ENCODE results near the gene AURKB. TPM values are rescaled to one million over a fixed set of nuclear protein-coding genes. Genes with fewer than 3 reads are reported as not detected.

AURKB gene
- total RNA-seq, 4 donors from 2014 or later = 3.2 to 12.9 (median 8.6) TPM

- 82 to 87% methylated on average over 5 of the region's 5 CpGs for WGBS, 2 donors
- DNase-seq (ENCODE audit: low spot score in 2 of 2) = no peak
- intact Hi-C loops (cut with DNase I; ENCODE audit: low total_unique reads) = no loop called here
- no peak overlapping the region for H3K4me3 ChIP-seq (ENCODE audit: low read depth, poor library complexity, severe bottlenecking)
- TF ChIP-seq POLR2A (IDR thresholded peaks at IDR 0.05) (no peak), CTCF (IDR thresholded peaks at IDR 0.05) (no peak)
Measured at GRCh38 chr17:8243827-8244226, 33.5 kb upstream of the AURKB start.

GRCh38 chr17:8237886-8238285 is 27.5 kb upstream of the AURKB start:
- WGBS, 2 donors = 79 to 91% methylated on average over 4 of the region's 4 CpGs
- no peak for DNase-seq (ENCODE audit: low spot score in 2 of 2)
- intact Hi-C loops (cut with DNase I; ENCODE audit: low total_unique reads) = loop anchor here (2.0 kb wide), 1 partner anchor 23 kb away; no protein-coding TSS in a partner anchor
- H3K4me3 ChIP-seq (ENCODE audit: low read depth, poor library complexity, severe bottlenecking) = no peak overlapping the region
- TF ChIP-seq CTCF (IDR thresholded peaks at IDR 0.05) (no peak), POLR2A (IDR thresholded peaks at IDR 0.05) (no peak)

DNA sequence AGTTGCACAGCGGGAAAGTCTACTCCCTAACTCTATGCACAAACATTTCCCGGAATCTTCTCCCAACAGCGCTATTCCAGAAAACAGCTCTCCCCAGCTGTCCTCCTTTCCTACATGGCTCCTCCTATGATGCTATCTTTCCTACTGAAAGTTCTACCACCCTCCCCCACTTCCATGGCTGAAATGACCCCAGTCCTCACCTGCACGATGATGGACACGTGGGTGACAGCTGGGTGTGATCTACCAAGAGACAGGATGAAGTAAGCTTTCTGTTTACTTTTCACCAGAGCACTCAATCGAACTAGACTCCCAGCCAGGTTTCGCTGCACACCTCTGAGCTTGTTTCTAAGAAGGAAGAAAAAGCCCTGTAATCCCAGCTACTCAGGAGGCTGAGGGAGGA is 26.8 kb upstream of the AURKB start:
- WGBS, 2 donors = 91 to 94% methylated on average over 7 of the region's 7 CpGs
- no peak for DNase-seq (ENCODE audit: low spot score in 2 of 2)
- TF ChIP-seq POLR2A (IDR thresholded peaks at IDR 0.05) = no peak
- TF ChIP-seq CTCF (IDR thresholded peaks at IDR 0.05) = no peak
- H3K4me3 ChIP-seq (ENCODE audit: low read depth, poor library complexity, severe bottlenecking) = no peak overlapping the region
- intact Hi-C loops (cut with DNase I; ENCODE audit: low total_unique reads) = no loop called here

- 94 to 96% methylated on average over 7 of the region's 7 CpGs for WGBS, 2 donors
- no peak for DNase-seq (ENCODE audit: low spot score in 2 of 2)
- intact Hi-C loops (cut with DNase I; ENCODE audit: low total_unique reads) = no loop called here
- no peak overlapping the region for H3K4me3 ChIP-seq (ENCODE audit: low read depth, poor library complexity, severe bottlenecking)
- no peak for TF ChIP-seq CTCF (IDR thresholded peaks at IDR 0.05)
- no peak for TF ChIP-seq POLR2A (IDR thresholded peaks at IDR 0.05)
Measured at GRCh38 chr17:8235676-8236075, 25.3 kb upstream of the AURKB start.

DNA sequence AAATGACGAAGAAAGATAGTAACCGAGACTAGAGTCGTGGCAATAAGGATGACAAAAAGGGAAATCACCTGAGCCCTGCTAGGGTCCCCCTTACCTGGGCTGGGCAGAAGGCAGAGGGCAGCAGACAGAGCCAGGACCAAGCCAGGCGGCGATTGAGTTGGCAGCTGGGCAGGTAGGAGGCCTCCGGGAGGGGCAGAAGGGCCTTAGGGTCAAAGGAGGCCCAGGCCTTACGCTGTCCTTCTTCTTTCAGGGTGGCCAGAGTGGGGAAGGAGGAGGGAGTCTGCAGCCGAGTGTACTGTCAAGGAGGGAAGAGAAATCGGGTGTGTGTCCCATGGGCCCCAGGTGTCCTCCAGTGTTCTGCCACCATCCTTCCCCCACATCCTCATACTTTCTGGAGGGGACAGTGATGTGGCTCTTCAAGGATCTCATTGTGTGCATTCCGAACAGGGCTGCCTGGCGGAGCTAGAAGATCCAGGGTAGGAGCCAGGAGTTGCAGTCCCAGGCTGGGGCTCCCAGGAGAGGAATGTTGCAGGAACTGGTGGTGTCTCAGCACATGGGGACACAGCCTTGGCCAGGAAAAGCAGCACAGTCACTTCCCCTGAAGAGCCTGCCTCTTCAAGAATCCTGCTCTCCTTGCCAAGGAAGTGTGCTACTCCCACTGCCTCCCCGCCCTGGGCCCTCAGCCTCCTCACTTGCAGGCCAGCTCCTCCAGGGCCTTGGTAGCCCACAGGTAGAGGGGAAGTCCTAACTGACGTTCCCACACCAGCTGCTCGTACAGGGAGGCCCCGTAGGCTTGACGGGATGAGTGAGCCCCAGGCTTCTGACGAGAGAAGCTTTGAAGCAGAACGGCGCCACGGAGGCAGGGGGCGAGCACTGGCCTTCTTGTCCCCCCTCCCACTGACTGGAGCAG is 24.2 kb upstream of the AURKB start:
- intact Hi-C loops (cut with DNase I; ENCODE audit: low total_unique reads) = no loop called here
- no peak for TF ChIP-seq POLR2A (IDR thresholded peaks at IDR 0.05)
- no peak for TF ChIP-seq CTCF (IDR thresholded peaks at IDR 0.05)
- 89 to 93% methylated on average over 21 of the region's 21 CpGs for WGBS, 2 donors
- no peak for DNase-seq (ENCODE audit: low spot score in 2 of 2)
- H3K4me3 ChIP-seq (ENCODE audit: low read depth, poor library complexity, severe bottlenecking) = no peak overlapping the region
